IMR-90 (cell line): ENCODE data around the gene ARHGAP15. TPM values are rescaled to one million over a fixed set of nuclear protein-coding genes. Genes with fewer than 3 reads are reported as not detected.

Experiments used
- ATAC-seq: fragments of 200-7000 bp; cut with Tn5 transposase; 2 replicates; pipeline ENCODE4 v1.9.1; 2020; ENCODE audit warnings: low read depth, mild to moderate bottlenecking, moderate library complexity
- BruUV-seq: library from RNA; stranded (reverse); fragments of 400-500 nt; replicated peaks from 2 replicates; lab custom pipeline; 2021; lab: Mats Ljungman, UMichigan
- CTCF ChIA-PET: fragments of 300-600 bp; formaldehyde crosslinking; extraction: SDS; loops from one replicate; lab custom pipeline; 2021; ENCODE audit warnings: antibody characterized with exemption; lab: Yijun Ruan, JAX
- POLR2A ChIA-PET: fragments of 300-600 bp; sonication (Branson Sonifier 250); formaldehyde crosslinking; loops from one replicate; lab custom pipeline; 2022; ENCODE audit warnings: antibody characterized with exemption; ENCODE audit not compliant: unreplicated experiment; lab: Charles Lee
- DNase-seq: peaks from one replicate; pipeline ENCODE4 v3.0.0; 2013
- H2AFZ ChIP-seq: replicated peaks from 2 replicates; pipeline ENCODE3; 2013; ENCODE audit warnings: low read length, mild to moderate bottlenecking; ENCODE audit not compliant: poor library complexity
- H2AK5ac ChIP-seq: 2 replicates; pipeline ENCODE4 v1.6.1; 2013; ENCODE audit warnings: low read depth, low read length, inconsistent platforms
- H2AK9ac ChIP-seq: replicated peaks from 2 replicates; pipeline ENCODE3; 2013; ENCODE audit warnings: mild to moderate bottlenecking, low read depth, low read length, moderate library complexity; ENCODE audit not compliant: poor library complexity
- H2BK120ac ChIP-seq: 2 replicates; pipeline ENCODE4 v1.6.1; 2013; ENCODE audit warnings: low read depth, low read length, inconsistent platforms
- H2BK15ac ChIP-seq: 3 replicates; pipeline ENCODE4 v1.6.1; 2013; ENCODE audit warnings: low read depth, low read length, inconsistent platforms
- H2BK20ac ChIP-seq: 2 replicates; pipeline ENCODE4 v1.6.1; 2013; ENCODE audit warnings: low read depth, mild to moderate bottlenecking, inconsistent platforms, low read length, moderate library complexity
- H2BK5ac ChIP-seq: 2 replicates; pipeline ENCODE4 v1.6.1; 2013; ENCODE audit warnings: mild to moderate bottlenecking, low read depth, low read length, inconsistent platforms; ENCODE audit not compliant: poor library complexity, severe bottlenecking
- H3K14ac ChIP-seq: replicated peaks from 2 replicates; pipeline ENCODE4 v1.6.1; 2013; ENCODE audit warnings: low read depth, low read length, inconsistent platforms
- H3K18ac ChIP-seq: 2 replicates; pipeline ENCODE4 v1.6.1; 2013; ENCODE audit warnings: low read depth, low read length, control low read depth
- H3K23ac ChIP-seq: 2 replicates; pipeline ENCODE4 v1.6.1; 2013; ENCODE audit warnings: low read depth, low read length, inconsistent platforms
- H3K27ac ChIP-seq: 2 replicates; pipeline ENCODE4 v1.5.1; 2013; ENCODE audit warnings: mild to moderate bottlenecking, control low read depth, low read length; ENCODE audit not compliant: insufficient read depth
- H3K27me3 ChIP-seq: 2 replicates; pipeline ENCODE4 v1.6.1; 2013; ENCODE audit warnings: low read length; ENCODE audit not compliant: control insufficient read depth, insufficient read depth
- H3K36me3 ChIP-seq: 2 replicates; pipeline ENCODE4 v1.6.1; 2013; ENCODE audit warnings: low read length, mixed read lengths; ENCODE audit not compliant: control insufficient read depth, insufficient read depth
- H3K4ac ChIP-seq: 2 replicates; pipeline ENCODE4 v1.6.1; 2013; ENCODE audit warnings: low read depth, low read length, inconsistent platforms
- H3K4me1 ChIP-seq: 2 replicates; pipeline ENCODE4 v1.6.1; 2013; ENCODE audit warnings: low read length, mixed read lengths; ENCODE audit not compliant: control insufficient read depth, insufficient read depth
- H3K4me2 ChIP-seq: 2 replicates; pipeline ENCODE4 v1.6.1; 2013; ENCODE audit warnings: low read depth, mild to moderate bottlenecking, control low read depth, low read length, moderate library complexity
- H3K4me3 ChIP-seq: 2 replicates; pipeline ENCODE4 v1.5.1; 2013; ENCODE audit warnings: low read depth, mild to moderate bottlenecking, control low read depth, low read length, moderate library complexity; ENCODE audit not compliant: insufficient read depth
- H3K56ac ChIP-seq: 2 replicates; pipeline ENCODE4 v1.6.1; 2013; ENCODE audit warnings: low read length, inconsistent platforms; ENCODE audit not compliant: insufficient read depth; ENCODE audit errors: extremely low read depth
- H3K79me1 ChIP-seq, 2 experiments: 2 replicates each; pipeline ENCODE4 v1.6.1; 2013; ENCODE audit warnings: low read length in 2 of 2, inconsistent platforms in 1 of 2, low read depth in 1 of 2
- H3K9ac ChIP-seq: 2 replicates; pipeline ENCODE4 v1.6.1; 2013; ENCODE audit warnings: low read depth, low read length, control low read depth
- H3K9me1 ChIP-seq: 2 replicates; pipeline ENCODE4 v1.6.1; 2013; ENCODE audit warnings: low read length, inconsistent platforms; ENCODE audit not compliant: insufficient read depth
- H3K9me3 ChIP-seq: 2 replicates; pipeline ENCODE4 v1.6.1; 2013; ENCODE audit warnings: low read length; ENCODE audit not compliant: control insufficient read depth, insufficient read depth
- H4K20me1 ChIP-seq: 2 replicates; pipeline ENCODE4 v1.6.1; 2013; ENCODE audit warnings: low read length, inconsistent platforms; ENCODE audit not compliant: insufficient read depth
- H4K5ac ChIP-seq: 2 replicates; pipeline ENCODE4 v1.6.1; 2013; ENCODE audit warnings: mild to moderate bottlenecking, low read depth, low read length, control low read depth
- H4K8ac ChIP-seq, 2 experiments: 2 replicates each; pipeline ENCODE4 v1.6.1; 2013; ENCODE audit warnings: low read depth in 2 of 2, low read length in 2 of 2, control low read depth in 1 of 2, inconsistent platforms in 1 of 2
- H4K91ac ChIP-seq: 2 replicates; pipeline ENCODE4 v1.6.1; 2013; ENCODE audit warnings: low read depth, low read length, inconsistent platforms; ENCODE audit not compliant: insufficient read depth
- FOS ChIP-seq: fragments of 150-350 bp; IDR thresholded peaks from 2 replicates; pipeline ENCODE4 v1.6.1; 2016; ENCODE audit warnings: low read depth, low read length
- POLR2A ChIP-seq: IDR thresholded peaks from 2 replicates; pipeline ENCODE4 v1.6.1; 2012; ENCODE audit warnings: mild to moderate bottlenecking, low read depth, low read length
- USF2 ChIP-seq: fragments of 150-350 bp; IDR thresholded peaks from 2 replicates; pipeline ENCODE4 v1.6.1; 2017; ENCODE audit warnings: mild to moderate bottlenecking, antibody characterized with exemption, low read length, low read depth
- WGBS, 2 experiments: methylation state at CpG; one replicate each; pipeline versions ENCODE4 v1.1.5 to v1.1.7; 2013; ENCODE audit warnings: missing lambda C conversion rate in 2 of 2; ENCODE audit not compliant: insufficient read length in 1 of 2; ENCODE audit errors: extremely low coverage in 2 of 2; 5-methylcytosine and 5-hydroxymethylcytosine counted together
- dilution Hi-C: fragments of 300-500 bp; cut with HindIII; formaldehyde crosslinking; loops from one replicate; pipeline ENCODE4 v1.14.3; 2018; ENCODE audit warnings: low sequenced_read_pairs; ENCODE audit not compliant: unreplicated experiment
- in situ Hi-C: fragments of 300-500 bp; cut with MboI; formaldehyde crosslinking; loops from 3 replicates; pipeline ENCODE4 v1.14.3; 2019; ENCODE audit warnings: low sequenced_read_pairs, inconsistent platforms, mixed read lengths
- intact Hi-C: fragments of 100-400 bp; cut with micrococcal nuclease; formaldehyde crosslinking; loops from 2 replicates; pipeline ENCODE4 v1.10.0; 2022
- polyA plus RNA-seq, 3 experiments: library from polyadenylated mRNA; depleted of rRNA; stranded (reverse); fragments of >200 nt; gene quantifications; 2 replicates each; pipeline ENCODE4 v1.2.3, GENCODE V29; 2012; ENCODE audit warnings: low replicate concordance in 1 of 3
- total RNA-seq: library from RNA; depleted of rRNA; stranded (reverse); fragments of >200 nt; gene quantifications from 2 replicates; pipeline ENCODE4 v1.2.3, GENCODE V29; 2012
- TF ChIP-seq, protein P1 (sequence below): fragments of 150-350 bp; IDR thresholded peaks from 2 replicates; pipeline ENCODE4 v1.6.1; 2016; ENCODE audit warnings: low read depth, mild to moderate bottlenecking, low read length, moderate library complexity, borderline replicate concordance

ARHGAP15 gene
- total and polyA plus RNA-seq, 2 of the 4 experiments (the other 2 are of a cell fraction) = not detected

DNA sequence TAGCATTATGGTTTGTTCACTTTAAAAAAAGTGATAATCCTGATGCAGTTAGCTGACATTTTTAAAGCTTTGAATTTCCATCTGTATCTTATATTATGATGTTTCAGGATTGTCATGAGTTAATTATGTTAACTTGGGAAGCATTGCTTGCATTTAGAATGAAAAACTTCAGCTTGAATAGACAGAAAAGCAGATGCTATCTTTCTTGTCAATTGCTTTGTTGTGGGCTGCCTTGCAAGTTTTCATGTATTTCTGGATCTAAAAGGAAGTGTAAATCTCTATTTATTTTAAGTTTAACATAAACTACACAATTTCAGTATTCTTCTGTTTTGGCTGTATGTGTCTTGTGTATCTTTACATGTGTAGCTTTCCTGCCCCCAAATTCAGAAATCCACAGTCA is 479.5 kb downstream of the ARHGAP15 start (continued):
- no peak for TF ChIP-seq USF2

DNA sequence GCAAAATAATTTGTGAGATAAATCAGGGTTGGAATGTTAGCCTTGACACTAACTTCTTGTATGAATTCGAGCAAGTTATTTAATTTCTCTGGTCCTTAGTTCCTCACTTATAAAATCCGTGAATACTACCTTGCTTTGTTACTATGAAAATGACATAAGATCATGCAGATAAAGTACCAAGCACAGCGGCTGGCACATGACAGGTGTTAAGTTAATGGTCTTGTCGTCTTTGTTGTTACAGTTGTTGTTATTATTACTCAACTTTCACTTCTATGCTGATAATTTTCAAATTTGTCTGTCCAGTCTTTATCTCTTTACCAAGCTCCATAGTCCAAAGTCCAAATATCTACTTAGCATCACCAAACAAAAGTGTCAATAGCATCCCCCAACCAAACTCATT is 482.1 kb downstream of the ARHGAP15 start:
- H4K8ac ChIP-seq = no peak overlapping the region
- no TSS peak for BruUV-seq
- no peak overlapping the region for H3K27ac ChIP-seq
- no peak overlapping the region for H2AK5ac ChIP-seq
- H3K4ac ChIP-seq = no peak overlapping the region
- no peak overlapping the region for H2BK120ac ChIP-seq
- DNase-seq (no peak), ATAC-seq (no peak)
- H2BK5ac ChIP-seq = no peak overlapping the region
- H4K5ac ChIP-seq = no peak overlapping the region
- H4K20me1 ChIP-seq = no peaks in the 10 kb centered on the region
- H2BK20ac ChIP-seq = no peak overlapping the region
- no peak overlapping the region for H3K9ac ChIP-seq
- no peaks in the 10 kb centered on the region for H3K27me3 ChIP-seq
- ChIA-PET CTCF (no interaction called here), POLR2A (no interaction called here)
- no peak overlapping the region for H3K23ac ChIP-seq
- no peaks in the 10 kb centered on the region for H3K36me3 ChIP-seq
- intact Hi-C loops = no loop called here
- dilution Hi-C loops = no loop called here
- H3K14ac ChIP-seq = no peak overlapping the region
- in situ Hi-C loops = no loop called here
- WGBS, 2 experiments = no CpG with 5 or more reads among the region's 4 CpGs
- H3K4me3 ChIP-seq = no peak overlapping the region
- TF ChIP-seq FOS (no peak), POLR2A (no peak)
- TF ChIP-seq, protein P1, sequence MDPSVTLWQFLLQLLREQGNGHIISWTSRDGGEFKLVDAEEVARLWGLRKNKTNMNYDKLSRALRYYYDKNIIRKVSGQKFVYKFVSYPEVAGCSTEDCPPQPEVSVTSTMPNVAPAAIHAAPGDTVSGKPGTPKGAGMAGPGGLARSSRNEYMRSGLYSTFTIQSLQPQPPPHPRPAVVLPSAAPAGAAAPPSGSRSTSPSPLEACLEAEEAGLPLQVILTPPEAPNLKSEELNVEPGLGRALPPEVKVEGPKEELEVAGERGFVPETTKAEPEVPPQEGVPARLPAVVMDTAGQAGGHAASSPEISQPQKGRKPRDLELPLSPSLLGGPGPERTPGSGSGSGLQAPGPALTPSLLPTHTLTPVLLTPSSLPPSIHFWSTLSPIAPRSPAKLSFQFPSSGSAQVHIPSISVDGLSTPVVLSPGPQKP = no peak
- no peaks in the 10 kb centered on the region for H3K4me1 ChIP-seq
- H3K79me1 ChIP-seq = no peaks in the 10 kb centered on the region
- H3K56ac ChIP-seq = no peak overlapping the region
- H2AFZ ChIP-seq = no peak overlapping the region
- H4K91ac ChIP-seq = no peak overlapping the region
- no peak overlapping the region for H3K18ac ChIP-seq
- no peak overlapping the region for H2BK15ac ChIP-seq
- no peak overlapping the region for H3K4me2 ChIP-seq
- H3K9me3 ChIP-seq = no peaks in the 10 kb centered on the region
- no peak overlapping the region for H2AK9ac ChIP-seq
- no peaks in the 10 kb centered on the region for H3K9me1 ChIP-seq
